GM12873 (cell line): ENCODE results near the gene UBE2O.

Experiments
- CTCF ChIP-seq: IDR thresholded peaks from 2 replicates; pipeline ENCODE4 v1.5.1; 2012; ENCODE audit warnings: low read depth, mild to moderate bottlenecking, moderate library complexity, low read length, control low read depth; ENCODE audit not compliant: insufficient read depth; ENCODE audit errors: missing control alignments

UBE2O gene

GRCh38 chr17:76353004-76353598, 99.9 kb downstream of the UBE2O start:
- TF ChIP-seq CTCF = no peak

GRCh38 chr17:76351526-76352071, 101.4 kb downstream of the UBE2O start:
- TF ChIP-seq CTCF = no peak

- TF ChIP-seq CTCF = no peak
Measured at GRCh38 chr17:76350463-76350862, 102.5 kb downstream of the UBE2O start.

GRCh38 chr17:76345377-76345974, 107.5 kb downstream of the UBE2O start:
- no peak for TF ChIP-seq CTCF

GRCh38 chr17:76343106-76343505, 109.8 kb downstream of the UBE2O start:
- TF ChIP-seq CTCF = no peak

GRCh38 chr17:76341301-76341700, 111.7 kb downstream of the UBE2O start:
- no peak for TF ChIP-seq CTCF
